Measurements from ENCODE around the gene LMCD1.

The LMCD1 gene

DNA sequence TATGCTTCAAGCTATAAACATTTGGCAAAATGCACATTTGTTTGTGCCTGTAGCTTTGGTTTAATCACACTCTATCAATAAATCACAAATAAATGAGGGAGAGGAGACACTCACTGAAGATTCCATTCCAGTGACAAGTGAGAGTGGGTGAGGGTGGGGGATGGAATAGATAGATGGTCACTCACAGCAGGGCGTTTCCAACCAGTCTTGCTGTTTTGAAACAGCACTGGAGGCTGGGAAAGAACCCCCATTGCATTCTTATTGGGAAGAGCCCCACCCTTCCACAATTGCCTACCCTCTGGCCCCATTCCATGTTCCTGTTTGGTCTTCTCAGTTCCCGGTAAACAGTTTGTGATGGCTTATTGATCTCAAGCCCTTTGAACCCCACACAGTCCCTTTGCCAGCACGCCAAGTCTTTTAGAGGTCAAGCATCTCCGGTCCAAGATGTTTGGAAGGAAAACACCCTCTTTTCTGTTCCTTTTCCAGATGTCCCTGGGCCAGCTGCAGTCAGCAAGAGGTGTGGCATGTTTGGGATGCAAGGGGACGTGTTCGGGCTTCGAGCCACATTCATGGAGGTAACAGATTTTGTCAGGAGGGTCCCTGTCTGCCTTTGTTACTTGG lies 30.7 kb downstream of the LMCD1 start:
- TF ChIP-seq RAD21 (IDR thresholded peaks at IDR 0.05; ENCODE audit: low read depth) = no peak
- TF ChIP-seq, protein P1, sequence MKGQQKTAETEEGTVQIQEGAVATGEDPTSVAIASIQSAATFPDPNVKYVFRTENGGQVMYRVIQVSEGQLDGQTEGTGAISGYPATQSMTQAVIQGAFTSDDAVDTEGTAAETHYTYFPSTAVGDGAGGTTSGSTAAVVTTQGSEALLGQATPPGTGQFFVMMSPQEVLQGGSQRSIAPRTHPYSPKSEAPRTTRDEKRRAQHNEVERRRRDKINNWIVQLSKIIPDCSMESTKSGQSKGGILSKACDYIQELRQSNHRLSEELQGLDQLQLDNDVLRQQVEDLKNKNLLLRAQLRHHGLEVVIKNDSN (IDR thresholded peaks at IDR 0.05) = no peak
- TF ChIP-seq, protein P2, sequence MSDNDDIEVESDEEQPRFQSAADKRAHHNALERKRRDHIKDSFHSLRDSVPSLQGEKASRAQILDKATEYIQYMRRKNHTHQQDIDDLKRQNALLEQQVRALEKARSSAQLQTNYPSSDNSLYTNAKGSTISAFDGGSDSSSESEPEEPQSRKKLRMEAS (IDR thresholded peaks at IDR 0.05) = no peak
- TF ChIP-seq TAF1 (IDR thresholded peaks at IDR 0.05; ENCODE audit: low read depth) = no peak
- TF ChIP-seq NFIC (IDR thresholded peaks at IDR 0.05) = no peak

DNA sequence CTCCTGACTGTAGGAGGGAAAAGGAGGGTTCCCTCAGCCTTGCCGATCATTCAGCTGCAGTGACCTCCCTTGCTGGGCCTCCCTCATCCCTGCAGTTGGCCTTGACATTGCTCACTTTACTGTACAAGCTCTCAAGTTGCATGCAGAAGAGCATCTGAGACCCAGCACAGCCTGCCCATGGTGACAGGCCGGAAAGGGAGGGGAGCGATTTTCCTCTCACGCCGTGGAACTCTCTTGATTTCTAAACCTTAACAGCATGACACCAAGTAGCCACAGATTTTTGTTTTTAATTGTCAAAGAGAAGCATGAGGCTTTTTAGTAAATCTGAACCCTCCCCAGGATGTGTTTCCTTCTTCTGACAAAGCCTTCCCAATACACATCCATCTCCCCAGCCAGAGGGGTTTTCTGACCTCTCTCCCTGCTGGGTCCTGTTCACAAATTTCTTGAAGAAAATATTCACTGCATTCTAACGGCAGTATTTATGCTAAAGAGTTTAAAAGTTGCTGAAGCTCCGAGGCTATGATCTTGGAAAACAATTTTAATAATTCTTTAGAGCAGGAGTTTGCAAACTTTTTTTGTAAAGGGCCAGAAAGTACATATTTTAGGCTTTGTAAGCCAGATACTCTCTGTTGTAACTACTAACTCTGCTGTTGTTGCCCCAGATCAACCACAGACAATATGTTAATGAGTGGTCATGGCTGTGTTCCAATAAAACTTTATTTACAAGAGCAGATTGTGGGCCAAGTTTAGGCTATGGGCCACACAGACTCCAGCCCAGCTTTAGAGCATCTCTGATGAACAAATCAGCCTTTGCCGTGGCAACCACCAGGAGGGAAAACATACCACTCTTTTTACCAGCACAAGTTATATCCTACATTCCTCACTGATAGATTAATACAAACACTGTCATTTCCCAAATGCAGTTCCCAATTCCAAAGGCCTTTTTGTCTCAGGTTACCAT lies 34.8 kb downstream of the LMCD1 start:
- no peak for TF ChIP-seq EP300 (IDR thresholded peaks at IDR 0.05; ENCODE audit: borderline replicate concordance)
- TF ChIP-seq EGR1 (IDR thresholded peaks at IDR 0.05) = no peak
- no peak for TF ChIP-seq NFIC (IDR thresholded peaks at IDR 0.05)
- no peak for TF ChIP-seq TAF1 (IDR thresholded peaks at IDR 0.05; ENCODE audit: low read depth)
- no peak for TF ChIP-seq CREB1 (IDR thresholded peaks at IDR 0.05; ENCODE audit: low read depth)
- TF ChIP-seq CEBPB (IDR thresholded peaks at IDR 0.05) = no peak
- TF ChIP-seq, protein P2 (IDR thresholded peaks at IDR 0.05) = no peak
- no peak for TF ChIP-seq TEAD4 (IDR thresholded peaks at IDR 0.05)
- TF ChIP-seq TCF12 (IDR thresholded peaks at IDR 0.05; ENCODE audit: low read depth) = no peak
- TF ChIP-seq, protein P3, sequence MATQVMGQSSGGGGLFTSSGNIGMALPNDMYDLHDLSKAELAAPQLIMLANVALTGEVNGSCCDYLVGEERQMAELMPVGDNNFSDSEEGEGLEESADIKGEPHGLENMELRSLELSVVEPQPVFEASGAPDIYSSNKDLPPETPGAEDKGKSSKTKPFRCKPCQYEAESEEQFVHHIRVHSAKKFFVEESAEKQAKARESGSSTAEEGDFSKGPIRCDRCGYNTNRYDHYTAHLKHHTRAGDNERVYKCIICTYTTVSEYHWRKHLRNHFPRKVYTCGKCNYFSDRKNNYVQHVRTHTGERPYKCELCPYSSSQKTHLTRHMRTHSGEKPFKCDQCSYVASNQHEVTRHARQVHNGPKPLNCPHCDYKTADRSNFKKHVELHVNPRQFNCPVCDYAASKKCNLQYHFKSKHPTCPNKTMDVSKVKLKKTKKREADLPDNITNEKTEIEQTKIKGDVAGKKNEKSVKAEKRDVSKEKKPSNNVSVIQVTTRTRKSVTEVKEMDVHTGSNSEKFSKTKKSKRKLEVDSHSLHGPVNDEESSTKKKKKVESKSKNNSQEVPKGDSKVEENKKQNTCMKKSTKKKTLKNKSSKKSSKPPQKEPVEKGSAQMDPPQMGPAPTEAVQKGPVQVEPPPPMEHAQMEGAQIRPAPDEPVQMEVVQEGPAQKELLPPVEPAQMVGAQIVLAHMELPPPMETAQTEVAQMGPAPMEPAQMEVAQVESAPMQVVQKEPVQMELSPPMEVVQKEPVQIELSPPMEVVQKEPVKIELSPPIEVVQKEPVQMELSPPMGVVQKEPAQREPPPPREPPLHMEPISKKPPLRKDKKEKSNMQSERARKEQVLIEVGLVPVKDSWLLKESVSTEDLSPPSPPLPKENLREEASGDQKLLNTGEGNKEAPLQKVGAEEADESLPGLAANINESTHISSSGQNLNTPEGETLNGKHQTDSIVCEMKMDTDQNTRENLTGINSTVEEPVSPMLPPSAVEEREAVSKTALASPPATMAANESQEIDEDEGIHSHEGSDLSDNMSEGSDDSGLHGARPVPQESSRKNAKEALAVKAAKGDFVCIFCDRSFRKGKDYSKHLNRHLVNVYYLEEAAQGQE (IDR thresholded peaks at IDR 0.05; ENCODE audit: low read depth) = no peak
- TF ChIP-seq, protein P1 (IDR thresholded peaks at IDR 0.05) = no peak

DNA sequence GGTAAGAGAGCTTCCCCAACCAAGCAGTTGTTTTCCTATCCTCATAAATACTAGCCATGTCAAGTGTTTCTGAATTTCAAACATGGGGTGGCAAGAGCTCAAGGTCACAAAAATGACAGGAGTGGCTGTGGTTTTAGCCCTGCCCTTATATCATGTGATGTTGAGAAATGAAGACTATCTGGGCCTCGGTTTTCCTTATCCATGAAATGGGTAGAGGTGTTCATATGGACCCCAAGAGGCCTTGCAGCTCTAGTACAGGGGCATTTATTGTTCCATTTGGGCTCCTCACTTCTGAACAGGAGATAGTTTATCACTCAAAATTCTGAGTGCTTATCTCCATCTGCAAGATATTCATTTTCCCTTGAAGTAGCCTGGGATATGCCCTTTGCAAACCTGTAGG lies 35.8 kb downstream of the LMCD1 start:
- TF ChIP-seq TAF1 (IDR thresholded peaks at IDR 0.05; ENCODE audit: low read depth) (no peak), FOXM1 (IDR thresholded peaks at IDR 0.05; ENCODE audit: borderline replicate concordance, low read depth) (no peak), ZBTB7A (IDR thresholded peaks at IDR 0.05; ENCODE audit: low read depth) (no peak), CEBPB (IDR thresholded peaks at IDR 0.05) (no peak), EP300 (IDR thresholded peaks at IDR 0.05; ENCODE audit: borderline replicate concordance) (no peak), NFIC (IDR thresholded peaks at IDR 0.05) (no peak), EGR1 (IDR thresholded peaks at IDR 0.05) (no peak), RAD21 (IDR thresholded peaks at IDR 0.05; ENCODE audit: low read depth) (no peak), TCF12 (IDR thresholded peaks at IDR 0.05; ENCODE audit: low read depth) (no peak), TEAD4 (IDR thresholded peaks at IDR 0.05) (no peak), CREB1 (IDR thresholded peaks at IDR 0.05; ENCODE audit: low read depth) (no peak), YY1 (IDR thresholded peaks at IDR 0.05; ENCODE audit: low read depth) (no peak)
- TF ChIP-seq, protein P2 (IDR thresholded peaks at IDR 0.05) = no peak
- TF ChIP-seq, protein P1 (IDR thresholded peaks at IDR 0.05) = no peak
- TF ChIP-seq, protein P3 (IDR thresholded peaks at IDR 0.05; ENCODE audit: low read depth) = no peak

DNA sequence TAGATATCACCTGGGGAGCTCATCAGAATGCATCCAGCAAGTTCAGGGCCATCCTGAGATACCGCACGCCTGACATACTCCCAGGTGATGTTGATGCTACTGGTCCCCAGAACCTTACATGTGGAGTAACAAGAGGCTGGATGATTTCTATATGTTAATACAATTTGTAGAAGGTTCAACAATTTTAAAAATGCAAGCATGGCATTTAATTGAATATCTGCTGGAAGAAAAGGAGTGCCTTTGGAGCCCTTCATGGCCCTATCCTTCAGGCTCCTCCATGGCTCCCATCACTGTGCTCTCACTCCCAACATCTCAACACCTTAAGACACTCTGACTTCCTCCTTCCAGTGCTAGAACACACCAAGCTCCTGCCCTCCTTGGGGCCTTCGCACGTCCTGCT lies 36.6 kb downstream of the LMCD1 start:
- no peak for TF ChIP-seq YY1 (IDR thresholded peaks at IDR 0.05; ENCODE audit: low read depth)
- TF ChIP-seq, protein P3 (IDR thresholded peaks at IDR 0.05; ENCODE audit: low read depth) = no peak
- TF ChIP-seq CREB1 (IDR thresholded peaks at IDR 0.05; ENCODE audit: low read depth) = no peak
- TF ChIP-seq TAF1 (IDR thresholded peaks at IDR 0.05; ENCODE audit: low read depth) = no peak
- TF ChIP-seq ZBTB7A (IDR thresholded peaks at IDR 0.05; ENCODE audit: low read depth) = no peak
- no peak for TF ChIP-seq RAD21 (IDR thresholded peaks at IDR 0.05; ENCODE audit: low read depth)
- TF ChIP-seq, protein P1 (IDR thresholded peaks at IDR 0.05) = no peak
- no peak for TF ChIP-seq TCF12 (IDR thresholded peaks at IDR 0.05; ENCODE audit: low read depth)
- no peak for TF ChIP-seq NFIC (IDR thresholded peaks at IDR 0.05)

Measured in Ishikawa (cell line).